ENCODE data around the gene TUT7.

Gene TUT7

GRCh38 chr9:86257391-86257790, 96.8 kb downstream of the TUT7 start:
- TF ChIP-seq JUND (IDR thresholded peaks at IDR 0.05; ENCODE audit: low read depth) = no peak
- in situ Hi-C loops (cut with HindIII; ENCODE audit: low pct_unique_long_range_greater_than_20kb, low sequenced_read_pairs) = no loop called here
- no peak for DNase-seq (ENCODE audit: low read depth in 1 of 2, low spot score in 1 of 2)

- no peak for DNase-seq (ENCODE audit: low read depth in 1 of 2, low spot score in 1 of 2)
- TF ChIP-seq JUND (IDR thresholded peaks at IDR 0.05; ENCODE audit: low read depth) = no peak
- in situ Hi-C loops (cut with HindIII; ENCODE audit: low pct_unique_long_range_greater_than_20kb, low sequenced_read_pairs) = no loop called here
These were observed 97.6 kb downstream of the TUT7 start for GRCh38 chr9:86256653-86257052.

- in situ Hi-C loops (cut with HindIII; ENCODE audit: low pct_unique_long_range_greater_than_20kb, low sequenced_read_pairs) = no loop called here
- no peak for DNase-seq (ENCODE audit: low read depth in 1 of 2, low spot score in 1 of 2)
- no peak for TF ChIP-seq JUND (IDR thresholded peaks at IDR 0.05; ENCODE audit: low read depth)
These were observed 100.6 kb downstream of the TUT7 start for GRCh38 chr9:86253577-86253976.

DNA sequence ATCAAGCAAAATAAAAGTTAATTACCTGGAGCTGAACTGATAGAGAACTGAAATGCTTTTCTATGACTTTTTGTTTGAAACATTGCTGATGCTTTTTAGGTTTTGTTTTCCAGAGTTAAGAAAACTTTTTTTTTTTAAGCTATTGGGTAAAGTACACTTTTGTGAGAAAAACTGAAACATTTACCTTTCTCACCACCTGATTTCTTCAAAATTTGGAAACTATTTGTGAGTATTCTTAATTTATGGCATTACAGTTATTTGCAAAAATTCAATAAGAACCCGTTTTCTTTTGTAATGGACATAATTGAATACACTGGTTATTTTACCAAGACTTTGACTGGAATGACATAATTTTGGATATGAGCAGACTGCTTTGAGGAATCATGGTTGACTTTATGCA, 101.3 kb downstream of the TUT7 start:
- TF ChIP-seq JUND (IDR thresholded peaks at IDR 0.05; ENCODE audit: low read depth) = no peak
- DNase-seq (ENCODE audit: low read depth in 1 of 2, low spot score in 1 of 2) = no peak
- in situ Hi-C loops (cut with HindIII; ENCODE audit: low pct_unique_long_range_greater_than_20kb, low sequenced_read_pairs) = no loop called here

GRCh38 chr9:86250123-86250522, 104.1 kb downstream of the TUT7 start:
- no peak for DNase-seq (ENCODE audit: low read depth in 1 of 2, low spot score in 1 of 2)
- in situ Hi-C loops (cut with HindIII; ENCODE audit: low pct_unique_long_range_greater_than_20kb, low sequenced_read_pairs) = no loop called here

GRCh38 chr9:86248746-86249145, 105.5 kb downstream of the TUT7 start:
- in situ Hi-C loops (cut with HindIII; ENCODE audit: low pct_unique_long_range_greater_than_20kb, low sequenced_read_pairs) = no loop called here
- no peak for DNase-seq (ENCODE audit: low read depth in 1 of 2, low spot score in 1 of 2)
- no peak for TF ChIP-seq JUND (IDR thresholded peaks at IDR 0.05; ENCODE audit: low read depth)

More at GRCh38 chr9:86250123-86250522, 104.1 kb downstream of the TUT7 start:
- no peak for TF ChIP-seq JUND (IDR thresholded peaks at IDR 0.05; ENCODE audit: low read depth)

DNA sequence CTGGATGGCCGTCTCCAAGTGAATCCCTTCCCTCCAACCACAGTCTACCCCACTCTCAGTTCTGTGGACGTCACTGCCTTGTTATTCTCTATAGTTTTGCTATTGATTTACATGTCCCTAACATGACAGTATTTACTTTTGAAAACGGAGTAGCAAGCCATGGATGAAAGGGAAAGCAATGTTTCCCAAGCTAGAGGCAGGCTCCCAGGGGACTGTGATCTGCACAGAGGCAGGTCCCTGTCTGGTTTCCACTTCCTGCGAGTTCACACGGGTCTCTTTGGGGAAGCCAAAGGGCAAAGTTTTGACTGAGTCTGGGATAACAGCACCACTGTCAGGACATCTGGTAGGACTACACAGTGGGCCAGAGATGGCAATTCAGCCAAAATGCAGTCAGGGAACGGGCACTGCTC, 107.5 kb downstream of the TUT7 start:
- no peak for TF ChIP-seq JUND (IDR thresholded peaks at IDR 0.05; ENCODE audit: low read depth)
- DNase-seq (ENCODE audit: low read depth in 1 of 2, low spot score in 1 of 2) = peak in 1 of 2 experiments; percentile 19
- in situ Hi-C loops (cut with HindIII; ENCODE audit: low pct_unique_long_range_greater_than_20kb, low sequenced_read_pairs) = no loop called here

- no peak for TF ChIP-seq JUND (IDR thresholded peaks at IDR 0.05; ENCODE audit: low read depth)
- in situ Hi-C loops (cut with HindIII; ENCODE audit: low pct_unique_long_range_greater_than_20kb, low sequenced_read_pairs) = no loop called here
- no peak for DNase-seq (ENCODE audit: low read depth in 1 of 2, low spot score in 1 of 2)
These were observed 112.1 kb downstream of the TUT7 start for GRCh38 chr9:86242071-86242470.

GRCh38 chr9:86241216-86241615, 113.0 kb downstream of the TUT7 start:
- in situ Hi-C loops (cut with HindIII; ENCODE audit: low pct_unique_long_range_greater_than_20kb, low sequenced_read_pairs) = no loop called here
- DNase-seq (ENCODE audit: low read depth in 1 of 2, low spot score in 1 of 2) = no peak
- no peak for TF ChIP-seq JUND (IDR thresholded peaks at IDR 0.05; ENCODE audit: low read depth)

DNA sequence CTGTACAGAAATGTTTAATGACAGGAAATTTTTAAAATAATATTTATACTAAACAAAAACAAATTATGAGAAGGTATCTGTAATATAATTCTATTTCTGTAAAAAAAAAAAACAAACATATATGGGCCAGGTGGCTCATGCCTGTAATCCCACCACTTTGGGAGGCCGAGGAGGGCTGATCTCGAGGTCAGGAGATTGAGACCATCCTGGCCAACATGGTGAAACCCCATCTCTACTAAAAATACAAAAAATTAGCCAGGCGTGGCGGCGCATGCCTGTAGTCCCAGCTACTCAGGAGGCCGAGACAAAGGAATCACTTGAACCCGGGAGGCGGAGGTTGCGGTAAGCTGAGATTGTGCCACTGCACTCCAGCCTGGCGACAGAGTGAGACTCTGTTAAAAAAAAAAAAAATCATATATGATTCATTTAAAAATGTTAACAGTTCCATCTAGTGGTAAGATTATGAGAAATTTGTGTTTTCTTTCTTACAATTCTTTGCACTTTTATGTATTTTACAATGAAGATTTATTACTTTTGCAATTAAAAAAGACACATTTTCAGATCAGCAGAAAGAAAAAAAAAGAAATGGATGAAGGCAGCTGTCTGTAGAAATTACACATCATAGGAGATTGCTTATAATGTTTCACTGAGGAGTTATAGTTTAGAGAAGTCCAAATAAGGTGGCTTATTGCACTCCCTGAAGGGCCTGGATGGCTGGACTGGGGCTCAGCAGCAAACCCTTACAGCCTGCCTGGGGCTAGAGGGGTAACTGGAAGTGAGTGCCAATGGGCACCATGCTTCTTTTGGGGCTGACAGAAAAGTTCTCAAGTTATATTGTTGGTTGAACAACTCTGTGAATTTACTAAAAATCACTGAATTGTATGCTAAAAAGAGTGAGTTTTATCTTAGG, 115.1 kb downstream of the TUT7 start:
- in situ Hi-C loops (cut with HindIII; ENCODE audit: low pct_unique_long_range_greater_than_20kb, low sequenced_read_pairs) = no loop called here
- TF ChIP-seq JUND (IDR thresholded peaks at IDR 0.05; ENCODE audit: low read depth) = no peak
- no peak for DNase-seq (ENCODE audit: low read depth in 1 of 2, low spot score in 1 of 2)

All from T47D (cell line).